AG09319 (cell line): Measurements from ENCODE around the gene TAS2R42.

Experiments used
- DNase-seq: peaks from one replicate; pipeline ENCODE4 v3.0.0-alpha.2; 2010; ENCODE audit warnings: low read depth; ENCODE audit errors: extremely low read depth
- TF ChIP-seq, protein P1 (sequence below): IDR thresholded peaks from 2 replicates; pipeline ENCODE4 v1.5.1; 2011; ENCODE audit warnings: low read depth, mild to moderate bottlenecking, inconsistent platforms, low read length, moderate library complexity

Gene TAS2R42, protein sequence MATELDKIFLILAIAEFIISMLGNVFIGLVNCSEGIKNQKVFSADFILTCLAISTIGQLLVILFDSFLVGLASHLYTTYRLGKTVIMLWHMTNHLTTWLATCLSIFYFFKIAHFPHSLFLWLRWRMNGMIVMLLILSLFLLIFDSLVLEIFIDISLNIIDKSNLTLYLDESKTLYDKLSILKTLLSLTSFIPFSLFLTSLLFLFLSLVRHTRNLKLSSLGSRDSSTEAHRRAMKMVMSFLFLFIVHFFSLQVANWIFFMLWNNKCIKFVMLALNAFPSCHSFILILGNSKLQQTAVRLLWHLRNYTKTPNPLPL

DNA sequence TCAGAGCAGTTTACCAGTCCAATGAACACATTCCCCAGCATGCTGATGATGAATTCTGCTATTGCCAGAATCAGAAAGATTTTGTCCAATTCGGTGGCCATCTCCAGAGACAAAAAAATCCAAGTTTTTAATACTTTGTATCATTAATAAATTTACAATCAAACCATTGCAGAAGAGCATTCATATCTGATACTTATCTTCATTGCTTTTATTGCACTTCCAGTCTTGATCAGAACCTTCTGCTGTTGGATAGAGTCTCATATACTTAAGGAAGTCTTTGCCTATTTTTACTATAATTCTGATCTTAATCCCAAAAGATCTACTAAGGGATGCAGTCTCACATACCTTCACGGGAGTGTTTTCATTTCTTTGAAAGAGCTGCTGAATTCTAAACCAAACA lies at the start of gene TAS2R42:
TAS2R42 (minus strand) TSS at position 101 of the 400 bp plus-strand sequence; CDS start at position 101, 0 bp downstream.
- no peak for DNase-seq
- TF ChIP-seq, protein P1, sequence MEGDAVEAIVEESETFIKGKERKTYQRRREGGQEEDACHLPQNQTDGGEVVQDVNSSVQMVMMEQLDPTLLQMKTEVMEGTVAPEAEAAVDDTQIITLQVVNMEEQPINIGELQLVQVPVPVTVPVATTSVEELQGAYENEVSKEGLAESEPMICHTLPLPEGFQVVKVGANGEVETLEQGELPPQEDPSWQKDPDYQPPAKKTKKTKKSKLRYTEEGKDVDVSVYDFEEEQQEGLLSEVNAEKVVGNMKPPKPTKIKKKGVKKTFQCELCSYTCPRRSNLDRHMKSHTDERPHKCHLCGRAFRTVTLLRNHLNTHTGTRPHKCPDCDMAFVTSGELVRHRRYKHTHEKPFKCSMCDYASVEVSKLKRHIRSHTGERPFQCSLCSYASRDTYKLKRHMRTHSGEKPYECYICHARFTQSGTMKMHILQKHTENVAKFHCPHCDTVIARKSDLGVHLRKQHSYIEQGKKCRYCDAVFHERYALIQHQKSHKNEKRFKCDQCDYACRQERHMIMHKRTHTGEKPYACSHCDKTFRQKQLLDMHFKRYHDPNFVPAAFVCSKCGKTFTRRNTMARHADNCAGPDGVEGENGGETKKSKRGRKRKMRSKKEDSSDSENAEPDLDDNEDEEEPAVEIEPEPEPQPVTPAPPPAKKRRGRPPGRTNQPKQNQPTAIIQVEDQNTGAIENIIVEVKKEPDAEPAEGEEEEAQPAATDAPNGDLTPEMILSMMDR = no peak

DNA sequence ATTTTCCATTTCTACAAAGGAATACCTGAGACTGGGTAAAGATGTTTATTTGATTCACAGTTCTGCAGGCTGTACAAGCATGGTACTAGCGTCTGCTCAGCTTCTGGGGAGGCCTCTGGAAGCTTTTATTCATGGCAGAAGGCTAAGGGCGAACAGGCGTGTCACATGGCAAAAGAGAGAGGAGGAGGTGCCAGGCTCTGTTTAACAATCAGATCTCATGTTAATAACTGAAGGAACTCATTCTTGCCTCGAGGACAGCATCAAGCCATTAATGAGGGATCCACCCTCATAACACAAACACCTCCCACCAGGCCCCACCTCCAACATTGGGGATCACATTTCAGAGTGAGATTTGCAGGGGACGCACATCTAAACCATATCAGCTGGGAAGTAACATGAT lies 46.8 kb upstream of the TAS2R42 start:
- DNase-seq = no peak
- TF ChIP-seq, protein P1 = no peak

DNA sequence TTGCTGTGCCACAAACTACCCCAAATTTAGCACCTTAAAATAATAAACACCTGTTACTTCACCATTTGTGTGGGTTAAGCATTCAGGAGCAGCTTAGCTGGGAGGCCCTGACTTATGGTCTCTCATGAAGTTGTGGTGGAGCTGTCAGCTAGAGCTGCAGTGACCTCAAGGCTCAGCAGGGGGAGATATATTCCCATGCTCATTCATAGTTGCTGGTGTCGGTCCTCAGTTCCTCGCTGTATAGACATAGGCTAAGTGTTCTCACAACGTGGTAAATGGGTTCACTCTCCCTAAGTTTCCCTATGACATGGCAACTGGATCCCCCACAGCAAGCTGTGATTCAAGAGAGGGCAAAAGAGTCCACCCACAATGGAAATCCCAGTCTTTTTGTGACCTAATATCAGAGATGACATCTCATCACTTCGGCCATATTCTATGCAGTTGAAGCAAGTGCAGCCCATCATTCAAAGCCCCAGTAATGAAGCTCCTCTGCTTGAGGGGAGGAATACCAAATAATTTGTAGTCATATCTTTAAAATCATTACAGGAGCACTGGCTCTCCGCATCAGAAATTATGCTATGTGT lies 41.7 kb upstream of the TAS2R42 start:
- no peak for DNase-seq

DNA sequence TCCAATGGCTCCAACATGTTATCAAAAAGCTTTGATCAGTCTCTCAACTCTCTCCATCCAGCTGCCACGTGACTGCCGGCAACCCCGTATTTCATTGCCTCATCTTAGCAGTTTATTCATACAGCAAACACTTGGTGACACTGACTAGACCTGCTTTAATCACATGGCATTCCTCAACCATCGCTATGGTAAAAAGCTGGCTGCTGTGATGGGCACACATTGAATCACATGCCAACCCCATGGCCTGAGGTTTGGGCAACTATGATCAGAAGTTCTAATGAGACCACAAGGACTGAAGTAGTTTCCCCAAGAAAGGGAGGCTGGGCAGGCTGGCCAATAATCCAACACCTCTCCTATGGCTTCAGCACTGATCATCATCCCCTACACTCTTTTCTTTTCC lies 40.6 kb upstream of the TAS2R42 start:
- DNase-seq = no peak
- TF ChIP-seq, protein P1 = no peak

More for the DNA sequence above, 41.7 kb upstream of the TAS2R42 start:
- TF ChIP-seq, protein P1 = peak; percentile 40

DNA sequence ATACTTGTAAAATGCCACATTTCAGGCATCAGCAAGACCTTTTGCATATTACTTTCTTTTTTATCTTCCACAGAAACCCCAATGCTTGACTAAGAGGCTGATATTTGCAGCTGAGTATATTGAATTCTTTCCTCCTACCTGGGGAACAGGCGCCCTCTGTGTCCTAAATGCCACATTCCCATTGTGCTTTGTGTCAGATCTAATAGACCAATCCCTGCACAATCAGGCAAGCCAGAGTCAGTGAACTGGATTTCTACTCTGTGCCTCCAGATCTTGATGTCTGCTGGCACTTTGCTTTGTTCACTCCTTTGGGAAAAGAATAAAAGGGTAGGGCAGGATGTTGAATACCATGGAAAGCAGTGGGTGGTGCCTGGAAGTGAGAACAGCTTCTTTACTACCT lies 22.4 kb upstream of the TAS2R42 start:
- DNase-seq = no peak
- TF ChIP-seq, protein P1 = no peak

DNA sequence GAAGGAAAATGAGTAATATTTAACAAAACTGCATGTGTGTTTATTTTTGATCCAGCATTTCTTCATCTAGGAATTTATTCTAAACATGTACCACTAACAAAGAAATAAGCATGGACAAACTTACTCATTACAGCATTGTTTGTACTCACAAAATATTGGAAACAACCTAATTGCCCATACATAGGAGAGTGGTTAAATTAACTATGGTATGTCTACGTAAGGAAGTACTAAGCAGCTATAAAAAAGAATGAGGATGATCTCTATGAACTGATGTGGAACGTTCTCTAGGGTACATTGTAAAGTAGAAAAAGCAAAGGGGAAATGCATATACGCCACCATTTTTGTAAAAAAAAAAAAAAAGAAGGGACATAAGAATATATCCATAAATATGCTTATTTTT lies 17.4 kb upstream of the TAS2R42 start:
- TF ChIP-seq, protein P1 = no peak
- DNase-seq = no peak

DNA sequence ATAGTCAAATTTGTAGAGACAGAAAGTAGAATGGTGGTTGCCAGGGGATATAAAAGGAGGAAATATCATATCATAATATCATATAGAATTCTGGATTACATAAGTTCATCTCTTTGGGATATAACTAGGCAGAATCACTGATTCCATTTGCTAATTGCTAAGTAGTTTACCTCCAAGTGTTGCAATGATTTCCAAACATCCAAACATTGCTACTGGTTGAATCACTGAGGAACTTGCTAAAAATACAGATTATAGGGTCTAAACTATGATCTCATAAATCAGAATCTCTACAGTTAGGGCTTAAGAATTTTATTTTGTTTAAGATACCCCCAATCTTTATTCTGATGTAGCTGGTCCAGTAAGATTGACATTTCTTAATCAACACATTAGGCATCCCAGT lies 16.1 kb upstream of the TAS2R42 start:
- no peak for DNase-seq
- TF ChIP-seq, protein P1 = no peak
